Neuron (in vitro differentiated cells): ENCODE results near the gene SLC22A17.

ENCODE experiments used
- H2AFZ ChIP-seq: one replicate; pipeline ENCODE4 v1.6.1; 2013; ENCODE audit warnings: low read depth, mild to moderate bottlenecking, inconsistent platforms, low read length, moderate library complexity
- H3K27me3 ChIP-seq: one replicate; pipeline ENCODE4 v1.6.1; 2013; ENCODE audit warnings: low read length; ENCODE audit not compliant: insufficient read depth
- H3K36me3 ChIP-seq: one replicate; pipeline ENCODE4 v1.6.1; 2013; ENCODE audit warnings: low read length; ENCODE audit not compliant: insufficient read depth
- H3K4me1 ChIP-seq: one replicate; pipeline ENCODE4 v1.6.1; 2013; ENCODE audit warnings: low read length; ENCODE audit not compliant: insufficient read depth
- H3K4me3 ChIP-seq: 2 replicates; pipeline ENCODE4 v1.5.1; 2013; ENCODE audit warnings: mild to moderate bottlenecking, low read length, moderate library complexity
- H3K9me3 ChIP-seq: one replicate; pipeline ENCODE4 v1.6.1; 2013; ENCODE audit warnings: low read length

Gene SLC22A17

GRCh38 chr14:23319746-23320583 lies 32.7 kb downstream of the SLC22A17 start:
- no peaks in the 10 kb centered on the region for H3K27me3 ChIP-seq
- H2AFZ ChIP-seq = no peak overlapping the region
- no peaks in the 10 kb centered on the region for H3K9me3 ChIP-seq
- peaks cover 19% of the 10 kb centered on the region for H3K4me1 ChIP-seq
- H3K36me3 ChIP-seq = peaks cover 24% of the 10 kb centered on the region
- peak overlapping the region; percentile 54 for H3K4me3 ChIP-seq

GRCh38 chr14:23316300-23316699 lies 36.4 kb downstream of the SLC22A17 start:
- H3K27me3 ChIP-seq = no peaks in the 10 kb centered on the region
- no peaks in the 10 kb centered on the region for H3K9me3 ChIP-seq
- H3K36me3 ChIP-seq = peaks cover 7% of the 10 kb centered on the region
- H3K4me3 ChIP-seq = no peak overlapping the region
- H3K4me1 ChIP-seq = peaks cover 9% of the 10 kb centered on the region
- H2AFZ ChIP-seq = no peak overlapping the region

GRCh38 chr14:23310546-23310945 lies 42.1 kb downstream of the SLC22A17 start:
- H3K36me3 ChIP-seq = peaks cover 43% of the 10 kb centered on the region
- H3K27me3 ChIP-seq = no peaks in the 10 kb centered on the region
- H3K9me3 ChIP-seq = no peaks in the 10 kb centered on the region
- H2AFZ ChIP-seq = no peak overlapping the region
- H3K4me1 ChIP-seq = peaks cover 22% of the 10 kb centered on the region
- H3K4me3 ChIP-seq = no peak overlapping the region

- H3K27me3 ChIP-seq = no peaks in the 10 kb centered on the region
- no peaks in the 10 kb centered on the region for H3K9me3 ChIP-seq
- H3K4me3 ChIP-seq = no peak overlapping the region
- no peak overlapping the region for H2AFZ ChIP-seq
- peaks cover 43% of the 10 kb centered on the region for H3K36me3 ChIP-seq
- peaks cover 22% of the 10 kb centered on the region for H3K4me1 ChIP-seq
These were observed 43.8 kb downstream of the SLC22A17 start for GRCh38 chr14:23308721-23309445.

GRCh38 chr14:23307687-23308644 lies 44.7 kb downstream of the SLC22A17 start:
- Histone ChIP-seq H3K27me3 (no peaks in the 10 kb centered on the region), H3K9me3 (no peaks in the 10 kb centered on the region), H3K4me1 (peaks cover 22% of the 10 kb centered on the region), H3K36me3 (peaks cover 40% of the 10 kb centered on the region), H2AFZ (no peak overlapping the region), H3K4me3 (peak overlapping the region; percentile 85)

GRCh38 chr14:23307146-23307530 lies 45.5 kb downstream of the SLC22A17 start:
- H3K4me3 ChIP-seq = peak overlapping the region; percentile 85
- H3K4me1 ChIP-seq = peaks cover 22% of the 10 kb centered on the region
- no peaks in the 10 kb centered on the region for H3K27me3 ChIP-seq
- H3K36me3 ChIP-seq = peaks cover 39% of the 10 kb centered on the region
- no peaks in the 10 kb centered on the region for H3K9me3 ChIP-seq
- no peak overlapping the region for H2AFZ ChIP-seq

GRCh38 chr14:23306412-23307145 lies 46.1 kb downstream of the SLC22A17 start, which contains the start of gene BCL2L2:
Gene BCL2L2, plus strand, starts transcription at chr14:23306833. Its CDS starts 935 bp downstream, at chr14:23307768.
- Histone ChIP-seq H2AFZ (peak within 1 kb of the TSS; percentile 49), H3K4me3 (peak within 1 kb of the TSS; percentile 85), H3K36me3 (peaks cover 36% of the 10 kb centered on the region), H3K27me3 (no peaks in the 10 kb centered on the region), H3K9me3 (no peaks in the 10 kb centered on the region), H3K4me1 (peaks cover 22% of the 10 kb centered on the region)

GRCh38 chr14:23302290-23303225 lies 50.1 kb downstream of the SLC22A17 start, which contains the start of gene PPP1R3E:
Gene PPP1R3E, minus strand, starts transcription at chr14:23302859. Its CDS starts 283 bp downstream, at chr14:23302576.
- peaks cover 9% of the 10 kb centered on the region for H3K36me3 ChIP-seq
- peak within 1 kb of the TSS; percentile 84 for H2AFZ ChIP-seq

GRCh38 chr14:23301969-23302289 lies 50.8 kb downstream of the SLC22A17 start:
- H3K27me3 ChIP-seq = no peaks in the 10 kb centered on the region
- H3K4me1 ChIP-seq = peaks cover 24% of the 10 kb centered on the region
- H3K36me3 ChIP-seq = peaks cover 9% of the 10 kb centered on the region
- no peaks in the 10 kb centered on the region for H3K9me3 ChIP-seq
- H3K4me3 ChIP-seq = peak overlapping the region; percentile 60
- peak overlapping the region; percentile 84 for H2AFZ ChIP-seq

More at GRCh38 chr14:23302290-23303225, 50.1 kb downstream of the SLC22A17 start, which contains the start of gene PPP1R3E:
- H3K4me3 ChIP-seq = peak within 1 kb of the TSS; percentile 60
- H3K4me1 ChIP-seq = peaks cover 30% of the 10 kb centered on the region
- H3K27me3 ChIP-seq = no peaks in the 10 kb centered on the region
- no peaks in the 10 kb centered on the region for H3K9me3 ChIP-seq

- peak overlapping the region; percentile 60 for H3K4me3 ChIP-seq
- H3K36me3 ChIP-seq = peaks cover 9% of the 10 kb centered on the region
- no peaks in the 10 kb centered on the region for H3K9me3 ChIP-seq
- no peaks in the 10 kb centered on the region for H3K27me3 ChIP-seq
- H2AFZ ChIP-seq = peak overlapping the region; percentile 84
- peaks cover 26% of the 10 kb centered on the region for H3K4me1 ChIP-seq
These were observed 51.3 kb downstream of the SLC22A17 start for GRCh38 chr14:23301288-23301968.

GRCh38 chr14:23300687-23301223 lies 51.9 kb downstream of the SLC22A17 start:
- peak overlapping the region; percentile 60 for H3K4me3 ChIP-seq
- H2AFZ ChIP-seq = peak overlapping the region; percentile 27
- H3K9me3 ChIP-seq = no peaks in the 10 kb centered on the region
- H3K4me1 ChIP-seq = peaks cover 26% of the 10 kb centered on the region
- H3K27me3 ChIP-seq = no peaks in the 10 kb centered on the region
- H3K36me3 ChIP-seq = peaks cover 9% of the 10 kb centered on the region
